Lower lobe of right lung (tissue), 2 donors: ENCODE results near the gene NOL4L. TPM values are rescaled to one million over a fixed set of nuclear protein-coding genes. Genes with fewer than 3 reads are reported as not detected.

Experiments used
- ATAC-seq, 2 donors: fragments of 200-7000 bp; cut with Tn5 transposase; one replicate each; pipeline ENCODE4 v1.9.1; 2020 to 2022; ENCODE audit warnings: mild to moderate bottlenecking in 2 of 2, moderate library complexity in 2 of 2
- DNase-seq: peaks from one replicate; pipeline ENCODE4 v3.0.0-alpha.2; 2020
- H3K27ac ChIP-seq: fragments of 200-600 bp; one replicate; pipeline ENCODE4 v1.8.0; 2022
- H3K27me3 ChIP-seq: fragments of 200-600 bp; one replicate; pipeline ENCODE4 v1.8.0; 2022; ENCODE audit warnings: low read depth
- H3K36me3 ChIP-seq: fragments of 200-600 bp; one replicate; pipeline ENCODE4 v1.8.0; 2022; ENCODE audit warnings: mild to moderate bottlenecking
- H3K4me1 ChIP-seq: fragments of 200-600 bp; one replicate; pipeline ENCODE4 v1.8.0; 2022
- H3K4me3 ChIP-seq: fragments of 200-600 bp; one replicate; pipeline ENCODE4 v1.8.0; 2022; ENCODE audit warnings: mild to moderate bottlenecking
- H3K9me3 ChIP-seq: fragments of 200-600 bp; one replicate; pipeline ENCODE4 v1.8.0; 2022
- CTCF ChIP-seq: fragments of 200-600 bp; IDR thresholded peaks from one replicate; pipeline ENCODE4 v1.8.0; 2022; ENCODE audit warnings: antibody characterized with exemption, mild to moderate bottlenecking
- intact Hi-C: fragments of 100-400 bp; cut with DNase I; formaldehyde crosslinking; loops from one replicate; pipeline ENCODE4 v1.11.0; 2022
- total RNA-seq: library from RNA; stranded (reverse); fragmentation: NEBNext Ultra II Directional; extraction: Animal tissue kit (Norgen Biotek cat#: 25700); gene quantifications from one replicate; pipeline ENCODE4 v1.2.1, GENCODE V29; 2021
- donor health status: DM: no; HTN: yes; CAD: no; lungs with severe emphysema.

The NOL4L gene
- total RNA-seq, 1 donor from 2014 or later, result 14.3 TPM

GRCh38 chr20:32456869-32457478 lies 128.2 kb downstream of the NOL4L start:
- peak; percentile 64 to 67 for ATAC-seq
- TF ChIP-seq CTCF, result peak; percentile 78
- Histone ChIP-seq H3K27me3 (no peaks in the 10 kb centered on the region), H3K36me3 (peaks cover 41% of the 10 kb centered on the region), H3K4me3 (peak overlapping the region; percentile 45), H3K9me3 (no peaks in the 10 kb centered on the region), H3K27ac (no peak overlapping the region), H3K4me1 (peaks cover 24% of the 10 kb centered on the region)
- DNase-seq, result no peak
- intact Hi-C loops, result no loop called here

- no peaks in the 10 kb centered on the region for H3K27me3 ChIP-seq
- intact Hi-C loops, result no loop called here
- peaks cover 29% of the 10 kb centered on the region for H3K4me1 ChIP-seq
- H3K36me3 ChIP-seq, result peaks cover 50% of the 10 kb centered on the region
- DNase-seq, result no peak
- no peak for ATAC-seq
- H3K9me3 ChIP-seq, result no peaks in the 10 kb centered on the region
- no peak overlapping the region for H3K27ac ChIP-seq
- no peak for TF ChIP-seq CTCF
- H3K4me3 ChIP-seq, result no peak overlapping the region
Measured at GRCh38 chr20:32455901-32456701, 129.0 kb downstream of the NOL4L start.

GRCh38 chr20:32455171-32455900 lies 129.8 kb downstream of the NOL4L start:
- DNase-seq, result no peak
- peaks cover 52% of the 10 kb centered on the region for H3K36me3 ChIP-seq
- intact Hi-C loops, result no loop called here
- no peak overlapping the region for H3K27ac ChIP-seq
- ATAC-seq, result no peak
- TF ChIP-seq CTCF, result no peak
- peaks cover 37% of the 10 kb centered on the region for H3K4me1 ChIP-seq
- no peak overlapping the region for H3K4me3 ChIP-seq
- H3K27me3 ChIP-seq, result no peaks in the 10 kb centered on the region
- H3K9me3 ChIP-seq, result no peaks in the 10 kb centered on the region

- Histone ChIP-seq H3K36me3 (peaks cover 53% of the 10 kb centered on the region), H3K27me3 (no peaks in the 10 kb centered on the region), H3K9me3 (no peaks in the 10 kb centered on the region), H3K27ac (no peak overlapping the region), H3K4me3 (no peak overlapping the region), H3K4me1 (peaks cover 45% of the 10 kb centered on the region)
- TF ChIP-seq CTCF, result no peak
- DNase-seq (no peak), ATAC-seq (no peak)
- intact Hi-C loops, result no loop called here
Measured at GRCh38 chr20:32454164-32455145, 130.7 kb downstream of the NOL4L start.
